Measurements from ENCODE around the gene DRG1.
"Not testable (repeated sequence)": the region's sequence is repeated elsewhere in the genome, so short reads cannot be mapped to it uniquely, and the experiment has no call there.

Gene DRG1, protein sequence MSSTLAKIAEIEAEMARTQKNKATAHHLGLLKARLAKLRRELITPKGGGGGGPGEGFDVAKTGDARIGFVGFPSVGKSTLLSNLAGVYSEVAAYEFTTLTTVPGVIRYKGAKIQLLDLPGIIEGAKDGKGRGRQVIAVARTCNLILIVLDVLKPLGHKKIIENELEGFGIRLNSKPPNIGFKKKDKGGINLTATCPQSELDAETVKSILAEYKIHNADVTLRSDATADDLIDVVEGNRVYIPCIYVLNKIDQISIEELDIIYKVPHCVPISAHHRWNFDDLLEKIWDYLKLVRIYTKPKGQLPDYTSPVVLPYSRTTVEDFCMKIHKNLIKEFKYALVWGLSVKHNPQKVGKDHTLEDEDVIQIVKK

DNA sequence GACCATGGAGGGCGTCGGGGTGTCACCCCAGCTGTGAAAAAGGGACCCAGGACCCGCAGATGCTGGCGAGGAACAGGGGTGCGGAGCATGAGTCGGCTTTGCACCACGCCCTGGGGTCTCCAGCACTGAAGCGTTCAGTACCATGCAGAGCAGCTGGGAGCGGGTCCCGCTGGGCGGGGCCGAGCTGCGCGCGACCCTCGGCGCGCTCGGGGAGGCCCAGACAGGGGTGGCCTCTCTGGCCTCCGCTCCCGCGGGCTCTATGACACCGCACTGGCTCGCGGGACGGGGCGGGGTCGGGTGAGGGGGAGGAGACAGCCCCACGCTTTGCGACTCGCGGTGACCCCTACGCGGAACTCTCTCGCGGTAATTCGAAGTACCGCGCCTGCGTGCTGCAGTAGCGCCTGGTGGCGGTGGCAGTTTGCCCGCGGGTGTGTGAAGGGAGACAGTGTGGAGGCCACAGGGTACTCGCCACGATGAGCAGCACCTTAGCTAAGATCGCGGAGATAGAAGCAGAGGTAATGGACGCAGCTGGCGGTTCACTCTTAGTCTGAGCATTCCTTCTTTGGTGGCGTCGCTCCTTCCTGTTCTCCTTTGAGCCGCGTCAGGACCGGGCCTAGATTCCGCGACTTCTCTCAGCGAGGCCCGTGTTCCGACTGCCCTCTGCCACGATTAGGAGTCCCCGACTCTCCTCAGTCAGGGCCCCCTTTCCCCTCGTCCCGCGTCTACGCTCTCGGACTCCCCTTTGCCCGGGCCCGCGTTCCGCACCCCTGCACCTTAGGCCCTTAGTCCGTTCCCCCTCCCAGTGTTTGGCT is at the start of gene DRG1:
Gene DRG1 (plus strand): TSS at position 394 of the 812 bp plus-strand sequence. CDS start 80 bp downstream, at position 474.
- DNase-seq: peak; percentile 94

DNA sequence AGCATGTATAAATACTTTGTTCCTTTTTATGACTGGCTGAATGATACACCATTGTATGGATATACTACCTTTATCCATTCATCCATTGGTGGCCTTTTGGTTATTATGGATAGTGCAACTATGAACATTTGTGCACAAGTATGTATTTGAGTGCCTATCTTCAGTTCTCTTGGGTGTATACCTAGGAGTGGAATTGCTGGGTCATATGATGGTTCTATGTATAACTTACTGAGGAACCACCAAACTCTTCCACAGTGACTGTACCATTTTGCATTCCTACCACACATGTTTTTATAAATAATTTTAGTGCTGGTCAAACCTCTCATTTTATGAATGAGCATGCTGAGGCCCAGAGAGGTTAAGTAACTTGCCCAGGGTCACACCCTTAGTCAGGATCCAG is 49.4 kb upstream of the DRG1 start:
- DNase-seq: no peak

DNA sequence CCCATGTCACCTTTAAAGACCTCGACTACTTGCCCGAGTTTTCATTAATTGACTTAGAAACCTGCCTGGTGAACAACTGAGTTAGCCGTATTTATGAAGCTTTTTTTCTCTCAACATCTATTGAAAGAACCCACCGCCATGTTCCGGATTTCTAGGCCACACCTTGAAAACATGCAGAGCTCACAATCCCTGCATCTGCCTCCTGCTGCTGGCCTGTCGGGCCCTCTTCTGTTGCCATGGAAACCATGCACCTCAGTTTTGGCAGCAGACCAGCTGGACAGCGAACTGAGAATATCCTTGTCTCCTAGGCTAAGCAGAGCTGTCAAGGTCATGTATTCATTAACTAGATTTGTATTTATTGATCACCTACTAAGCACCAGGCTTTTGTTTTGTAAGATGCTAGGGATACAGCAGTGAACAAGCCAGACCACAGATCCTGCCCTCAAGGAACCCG is 49.0 kb upstream of the DRG1 start:
- peak; percentile 41 for DNase-seq

DNA sequence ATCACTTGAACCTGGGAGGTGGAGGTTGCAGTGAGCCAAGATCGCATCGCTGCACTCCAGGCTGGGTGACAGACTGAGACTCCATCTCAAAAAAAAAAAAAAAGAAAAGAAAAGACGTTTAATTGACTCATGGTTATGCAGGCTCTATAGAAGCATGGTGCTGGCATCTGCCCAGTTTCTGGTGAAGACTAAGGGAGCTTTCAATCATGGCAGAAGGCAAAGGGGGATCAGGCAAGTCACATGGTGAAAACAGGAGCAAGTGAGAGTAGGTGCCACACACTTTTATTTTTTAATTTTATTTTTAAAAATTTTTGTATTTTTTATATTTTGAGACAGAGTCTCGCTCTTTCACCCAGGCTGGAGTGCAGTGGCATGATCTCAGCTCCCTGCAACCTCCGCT is 44.9 kb upstream of the DRG1 start:
- DNase-seq: no peak

DNA sequence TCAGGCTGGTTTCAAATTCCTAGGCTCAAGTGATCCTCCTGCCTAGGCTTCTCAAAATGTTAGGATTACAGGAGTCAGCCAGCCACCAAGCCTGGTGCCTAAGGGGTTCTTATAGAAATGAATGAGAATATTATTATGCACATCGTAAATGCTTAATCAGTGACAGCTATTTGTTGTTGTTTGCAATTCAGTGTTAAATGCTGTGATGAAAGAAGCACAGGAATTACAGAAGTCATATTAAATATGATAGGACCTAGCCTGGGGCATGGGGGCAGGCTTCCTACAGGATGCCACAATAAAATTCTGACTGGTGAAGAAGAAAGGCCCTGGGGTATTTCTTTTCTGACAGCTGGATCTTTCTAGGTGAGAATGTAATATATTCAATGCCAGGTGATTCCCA is 39.4 kb upstream of the DRG1 start:
- no peak for DNase-seq

DNA sequence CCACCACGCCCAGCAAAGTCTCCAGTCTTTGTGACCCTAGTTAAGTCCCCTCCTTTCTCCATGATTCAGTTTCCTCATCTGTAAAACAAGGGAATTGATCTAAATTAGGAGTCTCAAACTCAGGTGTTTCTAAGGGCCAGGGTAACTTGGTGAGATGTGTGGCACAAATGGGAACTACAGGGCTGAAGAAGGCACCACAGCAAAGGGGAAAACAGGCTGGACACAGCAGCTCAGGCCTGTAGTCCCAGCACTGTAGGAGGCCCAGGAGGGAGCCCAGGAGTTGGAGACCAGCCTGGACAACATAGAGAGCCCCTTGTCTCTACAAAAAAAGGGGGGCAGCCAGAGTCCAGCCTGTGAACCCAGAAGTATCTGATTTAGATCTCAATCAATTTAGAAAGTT is 37.7 kb upstream of the DRG1 start:
- DNase-seq: no peak

DNA sequence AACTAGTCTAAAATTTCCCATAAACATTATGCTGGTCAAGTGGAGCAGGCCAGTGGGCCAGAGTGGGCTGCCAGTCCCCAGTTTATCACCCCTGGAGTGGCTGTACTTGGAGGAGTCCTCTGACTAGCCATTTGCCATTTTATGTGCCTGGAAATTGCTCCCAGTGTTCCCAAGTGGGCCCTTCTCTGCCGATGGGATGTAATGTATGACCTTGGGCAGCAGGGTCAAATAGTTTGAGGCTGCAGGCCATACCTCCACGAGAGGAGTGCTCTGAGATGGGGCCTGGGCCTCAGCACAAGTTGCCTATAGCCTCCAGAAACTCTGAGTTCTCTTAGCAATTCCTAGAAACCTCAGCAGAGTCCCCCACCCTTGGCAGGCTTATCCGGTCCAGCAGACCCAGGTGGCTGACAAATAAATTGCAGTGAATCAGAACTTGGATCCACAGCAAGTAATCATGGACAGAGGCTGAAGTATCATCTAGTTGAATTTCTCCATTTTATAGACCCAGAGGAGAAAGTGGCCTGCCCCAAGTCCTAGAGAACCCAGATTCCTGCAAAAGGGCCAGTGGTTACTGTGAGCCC is 35.4 kb upstream of the DRG1 start:
- DNase-seq: no peak

DNA sequence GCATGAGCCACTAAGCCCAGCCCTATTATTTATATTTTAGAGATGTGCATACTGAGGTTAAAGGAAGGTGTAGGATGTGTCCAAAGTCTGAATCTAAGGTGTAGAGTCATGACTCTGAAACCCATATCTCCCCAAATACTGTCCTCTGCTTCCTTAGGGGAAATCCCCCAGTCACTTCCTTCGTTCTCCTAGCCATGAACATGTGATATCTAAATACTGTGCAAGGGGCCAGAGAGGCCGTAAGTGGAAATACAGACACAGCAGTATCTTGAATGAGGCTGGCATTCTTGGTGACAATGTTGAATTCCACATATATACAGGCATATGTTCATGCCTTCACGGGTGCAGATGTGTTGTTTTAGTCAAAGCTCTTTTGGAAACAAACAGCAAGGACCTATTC is 32.0 kb upstream of the DRG1 start:
- DNase-seq: no peak

DNA sequence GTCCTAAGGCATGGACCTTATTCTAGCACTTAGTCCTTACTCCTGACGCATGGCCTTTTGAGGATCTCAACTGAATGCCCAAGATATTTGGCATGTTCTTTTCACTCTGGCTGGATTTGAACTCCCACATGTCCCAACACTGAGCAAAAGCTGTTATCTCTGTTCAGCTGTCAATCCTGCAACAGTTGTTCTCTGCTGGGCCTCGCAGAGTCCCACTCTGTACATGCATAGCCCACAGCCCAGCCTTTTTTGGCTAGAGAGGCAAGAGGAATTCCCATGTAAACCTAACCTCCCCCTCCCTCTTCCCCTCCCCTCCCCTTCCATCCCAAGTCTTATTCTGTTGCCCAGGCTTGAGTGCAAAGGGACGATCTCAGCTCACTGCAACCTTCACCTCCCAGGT is 21.8 kb upstream of the DRG1 start:
- DNase-seq: no peak

DNA sequence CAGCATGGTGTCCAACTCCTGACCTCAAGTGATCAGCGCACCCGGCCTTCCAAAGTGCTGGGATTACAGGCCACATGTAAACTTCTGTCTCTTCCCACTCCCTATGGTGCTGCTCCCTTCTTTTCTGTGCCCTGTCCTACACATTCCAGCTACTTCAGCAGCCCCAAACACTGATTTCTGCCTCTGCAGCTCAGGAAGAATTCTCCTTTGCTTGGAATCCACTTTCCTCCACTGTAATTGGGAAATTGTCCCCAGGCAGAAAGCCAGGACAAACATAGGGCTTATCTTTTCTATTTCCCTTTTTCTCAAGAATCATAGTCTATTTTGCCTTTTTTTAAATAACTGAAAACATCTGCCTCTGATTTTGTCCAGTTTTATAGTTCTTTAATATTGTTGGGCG is 21.3 kb upstream of the DRG1 start:
- no peak for DNase-seq

DNA sequence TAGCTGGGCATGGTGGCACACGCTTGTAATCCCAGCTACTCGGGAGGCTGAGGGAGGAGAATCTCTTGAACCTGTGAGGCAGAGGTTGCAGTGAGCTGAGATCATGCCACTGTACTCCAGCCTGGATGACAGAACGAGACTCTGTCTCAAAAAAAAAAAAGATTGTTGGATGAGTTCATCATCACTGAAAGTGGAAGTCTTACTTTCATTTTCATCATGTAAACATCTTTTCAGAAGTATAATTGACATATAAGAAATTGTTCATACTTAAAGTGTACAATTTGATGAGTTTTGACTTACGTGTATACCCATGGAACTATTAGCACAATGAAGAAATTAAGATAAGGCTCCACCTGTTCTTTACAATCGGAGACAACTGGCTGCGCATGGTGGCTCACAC is 20.8 kb upstream of the DRG1 start:
- not testable (repeated sequence) for DNase-seq

DNA sequence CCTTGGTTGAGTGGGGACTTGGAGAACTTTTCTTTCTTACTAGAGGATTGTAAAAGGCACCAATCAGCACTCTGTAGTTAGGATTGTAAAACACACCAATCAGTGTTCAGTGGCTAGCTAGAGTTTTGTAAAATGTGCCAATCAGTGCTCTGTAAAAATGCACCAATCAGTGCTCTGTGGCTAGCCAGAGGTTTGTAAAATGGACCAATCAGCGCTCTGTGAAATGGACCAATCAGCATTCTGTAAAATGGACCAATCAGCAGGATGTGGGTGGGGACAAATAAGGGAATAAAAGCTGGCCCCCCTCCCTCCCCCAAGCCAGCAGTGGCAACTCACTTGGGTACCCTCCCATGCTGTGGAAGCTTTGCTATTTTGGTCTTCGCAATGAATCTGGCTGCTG is 5.5 kb upstream of the DRG1 start:
- no peak for DNase-seq

DNA sequence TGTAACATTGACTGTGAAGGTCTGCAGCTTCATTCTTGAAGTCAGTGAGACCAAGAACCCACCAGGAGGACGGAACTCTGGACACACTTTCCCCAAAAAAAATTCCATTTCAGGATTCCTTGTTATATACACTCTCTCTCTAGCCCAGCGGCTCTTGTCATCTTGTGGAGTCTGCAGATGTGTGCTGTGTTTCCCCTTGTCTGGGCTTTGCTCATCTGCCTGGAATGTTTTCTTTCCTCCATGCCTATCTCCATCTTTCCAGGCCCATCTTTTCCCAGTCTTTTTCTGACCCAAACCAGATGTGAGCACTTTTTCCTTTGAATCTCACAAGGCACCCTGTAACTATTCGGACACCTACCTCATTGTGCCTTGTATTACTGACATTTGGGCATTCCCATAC is 5.1 kb upstream of the DRG1 start:
- no peak for DNase-seq

DNA sequence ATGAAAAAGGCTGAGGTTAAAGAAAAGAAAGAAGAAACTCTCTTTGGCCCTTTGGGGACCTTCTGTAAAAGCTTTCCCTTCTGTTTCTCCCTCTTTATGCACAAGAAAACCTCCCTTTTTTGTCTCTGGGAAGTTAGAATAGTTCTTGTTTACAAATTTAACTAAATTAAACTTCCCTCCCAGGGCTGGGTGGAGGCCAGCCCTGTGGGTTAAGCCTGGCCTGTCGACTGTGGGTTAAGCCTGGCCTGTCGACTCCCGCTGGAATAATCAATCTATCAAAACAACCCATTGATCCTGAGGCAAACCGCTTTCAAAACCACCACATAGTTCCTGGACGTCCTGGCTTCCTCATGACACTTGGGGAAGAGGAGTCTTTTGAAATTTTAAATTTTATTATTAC is 1.2 kb upstream of the DRG1 start:
- DNase-seq: no peak

DNA sequence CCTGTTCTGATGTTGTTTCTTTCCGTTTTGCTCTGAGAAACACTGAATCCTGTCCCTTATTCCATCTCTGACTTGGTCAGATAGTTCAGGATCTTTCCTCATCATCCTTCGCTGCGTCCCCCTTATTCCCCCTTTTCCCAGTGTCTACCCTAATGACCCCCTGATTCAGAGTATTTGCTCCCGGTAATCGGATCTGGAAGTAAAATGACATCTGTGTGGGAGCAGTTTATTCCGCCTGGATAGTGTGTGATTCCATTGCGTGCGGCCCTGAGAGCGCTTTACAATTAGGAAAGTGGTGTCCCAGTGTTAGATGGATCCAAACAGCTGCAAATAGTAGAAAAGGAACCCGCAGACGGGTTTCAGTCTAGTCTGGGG is 606 bp downstream of the DRG1 start:
- no peak for DNase-seq

DNA sequence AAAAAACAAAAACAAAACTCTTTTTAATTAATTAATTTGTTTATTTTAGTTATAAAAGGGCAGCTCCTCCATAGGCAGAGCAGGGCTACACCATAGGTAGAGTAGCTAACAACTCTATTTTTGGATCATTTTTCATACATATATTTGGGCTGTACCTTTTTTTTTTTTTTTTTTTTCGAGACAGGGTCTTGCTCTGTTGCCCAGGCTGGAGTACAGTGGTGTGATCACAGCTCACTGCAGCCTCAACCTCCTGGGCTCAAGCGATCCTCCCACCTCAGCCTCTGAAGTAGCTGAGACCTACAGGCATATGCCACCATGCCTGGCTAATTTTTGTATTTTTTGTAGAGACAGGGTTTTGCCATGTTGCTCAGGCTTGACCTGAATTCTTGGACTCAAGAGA is 2.9 kb downstream of the DRG1 start:
- not testable (repeated sequence) for DNase-seq

DNA sequence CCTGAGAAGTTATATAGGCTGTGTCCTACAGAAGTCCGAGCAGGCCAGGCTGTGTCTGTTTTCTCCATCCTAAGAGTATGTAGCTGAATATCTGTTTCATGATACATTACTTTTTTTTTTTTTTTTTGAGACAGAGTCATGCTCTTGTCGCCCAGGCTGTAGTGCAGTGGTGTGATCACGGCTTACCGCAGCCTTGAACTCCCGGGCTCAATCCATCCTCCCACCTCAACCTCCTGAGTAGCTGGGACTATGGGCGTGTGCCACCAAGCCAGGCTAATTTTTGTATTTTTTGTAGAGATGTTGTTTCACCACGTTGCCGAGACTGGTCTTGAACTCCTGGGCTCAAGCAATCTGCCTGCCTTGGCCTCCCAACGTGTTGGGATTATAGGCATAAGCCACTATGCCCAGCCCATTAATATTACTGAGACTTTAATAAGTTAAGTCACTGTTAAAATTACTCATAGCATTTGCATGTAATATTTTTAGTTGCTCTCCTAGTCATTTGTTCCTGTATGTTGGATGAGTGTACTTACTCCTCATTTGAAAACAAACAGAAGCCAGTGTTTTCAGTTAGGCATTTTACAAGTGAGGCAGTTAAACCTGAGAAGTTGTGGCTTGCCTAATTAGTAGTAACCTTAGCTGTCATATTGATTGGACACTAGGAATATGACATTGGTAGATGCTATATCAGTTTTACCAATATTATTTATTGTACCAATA is 26.1 kb downstream of the DRG1 start:
- DNase-seq: no peak

DNA sequence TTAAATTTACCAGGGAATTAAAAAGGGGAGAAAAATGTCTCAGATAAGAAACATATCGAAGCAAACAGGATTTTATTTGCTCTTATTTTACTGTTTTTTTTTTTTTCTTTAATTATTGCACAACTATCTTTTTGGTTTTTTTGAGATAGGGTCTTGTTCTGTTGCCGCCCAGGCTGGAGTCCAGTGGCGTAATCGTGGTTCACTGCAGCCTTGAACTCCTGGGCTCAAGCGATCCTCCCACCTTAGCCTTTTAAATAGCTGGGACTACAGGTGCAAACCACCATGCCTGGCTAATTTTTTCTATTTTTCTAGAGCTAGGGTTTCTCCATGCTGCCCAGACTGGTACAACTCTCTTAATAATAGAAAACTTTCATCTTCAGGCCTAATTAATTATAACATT is 32.5 kb downstream of the DRG1 start:
- no peak for DNase-seq

DNA sequence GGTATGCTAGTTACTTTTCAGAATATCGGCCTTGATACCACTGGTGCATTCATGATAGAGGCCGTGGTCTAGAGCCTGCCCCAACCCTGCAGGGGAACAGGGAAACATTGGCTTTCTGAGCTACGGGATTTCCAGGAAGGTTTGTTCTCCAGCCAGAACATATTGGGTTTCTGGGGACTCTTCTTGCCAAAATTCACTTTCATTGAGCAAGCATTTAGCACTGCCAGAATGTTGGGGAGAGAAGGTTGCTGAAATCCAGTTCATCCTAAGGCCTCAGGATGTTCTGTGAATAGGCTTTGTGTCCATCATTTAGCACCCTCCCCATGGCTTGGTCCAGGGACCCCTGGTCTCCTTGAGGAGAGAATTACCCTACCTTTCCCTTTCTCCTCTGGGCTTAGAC is 36.7 kb downstream of the DRG1 start:
- DNase-seq: no peak

DNA sequence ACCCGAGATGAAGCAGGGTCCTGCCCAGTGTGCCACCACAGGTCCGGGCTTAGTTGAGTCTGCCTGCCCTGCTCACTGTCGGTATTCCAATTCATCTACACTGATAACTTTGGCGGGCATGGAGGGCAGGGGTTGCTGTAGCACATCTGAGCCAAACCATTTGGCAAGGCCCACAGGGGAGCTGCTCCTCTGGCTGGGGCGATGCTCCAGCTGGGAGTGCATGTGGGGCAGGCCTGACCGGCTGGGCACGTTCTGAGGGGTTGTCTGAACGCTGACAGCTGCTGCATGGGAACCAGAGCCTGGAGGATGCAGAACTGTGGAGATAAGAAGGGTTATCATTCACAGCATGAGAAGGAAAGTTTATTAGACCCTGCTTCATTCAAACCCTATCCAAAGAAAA is 40.4 kb downstream of the DRG1 start:
- no peak for DNase-seq

DNA sequence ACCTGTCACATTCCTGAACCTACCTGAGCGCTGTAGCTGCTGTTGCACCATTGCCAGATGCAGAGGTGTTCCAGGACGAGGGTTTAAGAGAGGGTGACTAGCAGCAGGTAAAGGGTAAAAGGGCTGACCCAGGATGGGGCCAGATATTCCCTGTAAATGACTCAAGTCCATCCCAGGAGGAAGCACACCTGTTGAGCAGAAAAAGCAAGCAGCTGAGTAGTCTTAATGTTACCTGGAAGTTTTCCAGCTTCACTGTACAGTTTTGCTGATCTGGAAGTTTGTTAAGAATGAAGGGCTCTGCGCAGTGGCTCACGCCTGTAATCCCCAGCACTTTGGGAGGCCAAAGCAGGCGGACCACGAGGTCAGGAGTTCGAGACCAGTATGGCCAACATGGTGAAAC is 41.3 kb downstream of the DRG1 start:
- DNase-seq: no peak

DNA sequence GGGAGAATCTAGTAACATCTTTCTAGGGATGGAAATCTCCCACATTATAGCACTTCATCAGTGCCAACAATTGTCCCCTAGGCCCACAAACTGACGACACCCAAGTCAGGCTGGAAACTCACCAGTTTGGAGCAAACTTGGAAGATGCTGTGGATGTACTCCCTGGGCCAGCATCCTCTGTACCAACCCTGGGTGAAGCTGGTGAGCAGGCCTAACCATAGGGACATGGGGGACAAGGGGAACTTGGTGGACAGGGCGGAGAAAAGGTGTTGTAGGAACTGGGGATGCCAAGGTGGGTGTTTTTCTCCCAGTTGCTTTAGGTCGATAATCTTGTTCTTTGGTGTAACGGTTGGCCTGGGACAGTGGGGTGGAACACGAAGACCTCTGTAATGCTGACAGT is 42.2 kb downstream of the DRG1 start:
- no peak for DNase-seq

DNA sequence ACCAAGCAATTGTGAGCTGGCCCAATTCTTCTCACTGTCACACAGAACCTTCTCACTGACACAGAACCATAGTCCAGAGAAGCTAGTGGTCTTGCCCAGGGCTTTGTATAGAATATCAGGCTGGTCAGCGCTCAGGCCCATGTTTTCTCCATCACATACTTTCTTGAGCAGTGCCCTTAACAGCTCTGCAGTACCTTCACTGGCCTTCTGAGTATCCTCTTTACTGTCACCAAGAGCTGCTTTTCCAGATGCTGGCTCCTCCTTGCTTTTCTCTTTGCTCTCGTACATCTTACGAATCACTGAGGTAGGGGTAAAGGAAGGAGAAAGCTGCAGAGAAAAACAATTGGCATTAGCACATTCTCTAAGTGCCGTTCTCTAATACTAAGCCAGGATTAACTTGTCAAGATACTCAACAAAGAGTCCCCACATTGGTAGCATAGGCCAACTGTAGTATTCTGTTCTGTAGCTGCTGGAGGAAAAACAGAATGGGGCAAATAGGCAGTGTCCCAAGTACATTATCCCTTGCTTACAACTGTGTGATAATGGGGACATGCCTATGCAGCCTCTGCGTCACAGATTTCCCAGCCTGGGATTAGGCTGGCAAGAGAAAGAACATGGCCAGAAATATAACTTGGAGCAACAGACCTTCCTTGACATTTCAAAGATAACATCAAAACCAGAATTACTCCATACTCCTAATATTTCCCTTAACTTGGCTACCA is 43.5 kb downstream of the DRG1 start:
- no peak for DNase-seq

All from NCI-H1436 (cell line).